ENCODE data around the gene NOC4L.

The NOC4L gene

DNA sequence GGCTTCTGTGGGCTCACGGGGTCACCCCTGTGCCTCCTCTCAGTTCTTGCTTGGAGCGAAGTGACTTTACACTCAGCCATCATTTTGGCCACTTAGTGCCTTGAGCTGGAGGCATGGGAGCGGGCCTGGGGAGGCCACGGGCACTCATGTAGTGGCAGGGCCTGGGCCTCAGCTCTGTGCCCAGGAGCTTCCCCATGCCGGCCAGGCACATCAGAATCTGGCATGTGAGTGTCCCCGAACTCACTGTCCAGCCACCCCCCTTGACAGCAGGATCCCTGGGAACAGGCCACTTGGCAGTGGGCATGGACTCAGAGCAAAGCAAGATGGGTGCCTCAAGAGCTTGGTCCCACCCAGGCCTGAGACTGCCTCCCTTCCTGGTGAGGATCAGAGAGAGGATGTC lies 29.6 kb upstream of the NOC4L start:
- Mint-ChIP-seq H3K9me3 (no peaks in the 10 kb centered on the region), H3K27me3 (no peaks in the 10 kb centered on the region), H3K36me3 (ENCODE audit: low read depth) (peaks cover 45% of the 10 kb centered on the region)

DNA sequence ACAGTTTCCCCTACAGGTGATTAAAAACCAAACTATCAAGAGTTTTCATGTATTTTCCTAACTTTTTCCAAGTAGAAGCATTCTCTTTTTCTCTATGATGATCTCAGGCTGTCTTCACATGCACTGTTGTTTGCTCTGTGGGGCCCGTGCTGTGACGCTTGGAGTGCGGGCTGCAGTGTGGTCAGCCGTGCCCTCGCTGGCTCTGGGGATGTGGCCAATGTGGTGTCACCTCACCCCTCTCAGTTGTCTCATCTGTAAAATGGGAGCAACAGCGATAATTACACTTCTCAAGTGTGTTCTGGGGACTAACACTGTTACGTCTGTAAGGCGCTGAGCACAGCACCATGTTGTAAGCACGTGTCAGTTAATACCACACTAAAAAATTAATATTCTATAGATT lies 28.8 kb upstream of the NOC4L start:
- H3K36me3 Mint-ChIP-seq (ENCODE audit: low read depth): peaks cover 42% of the 10 kb centered on the region
- H3K4me1 Mint-ChIP-seq (ENCODE audit: low read depth): peaks cover 4% of the 10 kb centered on the region
- no peak overlapping the region for H3K4me3 Mint-ChIP-seq
- H3K9me3 Mint-ChIP-seq: no peaks in the 10 kb centered on the region
- no peak overlapping the region for H3K27ac Mint-ChIP-seq
- H3K27me3 Mint-ChIP-seq: no peaks in the 10 kb centered on the region

More for the DNA sequence above, 29.6 kb upstream of the NOC4L start:
- Mint-ChIP-seq H3K27ac (no peak overlapping the region), H3K4me1 (ENCODE audit: low read depth) (peaks cover 4% of the 10 kb centered on the region), H3K4me3 (no peak overlapping the region)

DNA sequence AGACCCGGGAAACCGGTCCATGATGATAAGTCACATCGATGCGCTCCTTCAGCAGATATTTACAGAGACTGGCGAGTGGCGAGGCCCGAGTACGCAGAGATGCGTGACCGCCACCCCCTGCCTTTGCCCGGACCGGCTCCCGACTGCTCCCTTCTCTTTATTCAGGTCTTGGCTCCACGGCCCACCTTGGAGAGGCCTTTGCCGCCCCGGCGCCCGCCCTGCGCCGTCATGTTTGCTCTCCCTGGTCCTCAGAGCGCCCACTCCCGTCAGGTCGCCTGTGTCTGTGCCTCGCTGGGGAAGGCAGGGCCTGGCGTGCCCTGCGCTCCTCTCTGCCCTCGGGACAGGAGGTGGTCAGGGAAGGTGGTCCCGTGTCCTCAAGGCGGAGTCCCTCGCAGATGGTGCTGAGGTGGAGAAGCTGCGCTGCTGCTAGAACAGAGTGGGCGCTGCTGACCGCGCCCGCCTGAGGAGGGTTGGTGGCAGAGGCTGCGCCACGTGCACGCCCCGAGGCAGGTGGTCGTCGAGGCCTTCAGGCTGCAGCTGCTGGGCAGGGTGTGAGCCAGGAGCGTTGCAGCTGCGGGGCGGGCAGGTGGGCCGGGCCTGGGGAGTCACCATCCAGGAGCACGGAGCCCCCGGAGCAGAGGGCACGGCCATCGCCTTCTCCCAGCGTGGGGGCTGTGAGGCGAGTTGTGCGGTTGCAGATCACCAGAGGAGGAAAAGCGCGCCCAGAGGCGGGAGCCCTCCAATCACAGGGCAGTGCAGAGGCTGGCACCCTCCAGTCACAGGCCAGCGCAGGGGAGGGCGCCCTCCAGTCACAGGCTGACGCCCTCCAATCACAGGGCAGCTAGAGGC lies 27.3 kb upstream of the NOC4L start:
- Mint-ChIP-seq H3K4me3 (no peak overlapping the region), H3K27me3 (no peaks in the 10 kb centered on the region), H3K4me1 (ENCODE audit: low read depth) (peaks cover 4% of the 10 kb centered on the region), H3K9me3 (no peaks in the 10 kb centered on the region), H3K36me3 (ENCODE audit: low read depth) (peaks cover 30% of the 10 kb centered on the region), H3K27ac (no peak overlapping the region)

DNA sequence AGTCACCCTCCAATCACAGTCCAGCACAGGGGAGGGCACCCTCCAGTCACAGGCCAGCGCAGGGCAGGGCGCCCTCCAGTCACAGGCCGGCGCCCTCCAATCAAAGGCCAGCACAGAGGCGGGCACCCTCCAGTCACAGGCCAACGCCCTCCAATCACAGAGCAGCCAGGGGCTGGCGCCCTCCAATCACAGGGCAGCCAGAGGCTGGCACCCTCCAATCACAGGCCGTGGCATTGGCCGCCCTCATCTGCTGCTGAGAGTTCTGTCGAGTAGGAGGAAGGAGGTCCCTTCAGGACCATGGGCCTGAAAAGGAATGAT lies 26.7 kb upstream of the NOC4L start:
- Mint-ChIP-seq H3K36me3 (ENCODE audit: low read depth) (peaks cover 30% of the 10 kb centered on the region), H3K27me3 (no peaks in the 10 kb centered on the region)

DNA sequence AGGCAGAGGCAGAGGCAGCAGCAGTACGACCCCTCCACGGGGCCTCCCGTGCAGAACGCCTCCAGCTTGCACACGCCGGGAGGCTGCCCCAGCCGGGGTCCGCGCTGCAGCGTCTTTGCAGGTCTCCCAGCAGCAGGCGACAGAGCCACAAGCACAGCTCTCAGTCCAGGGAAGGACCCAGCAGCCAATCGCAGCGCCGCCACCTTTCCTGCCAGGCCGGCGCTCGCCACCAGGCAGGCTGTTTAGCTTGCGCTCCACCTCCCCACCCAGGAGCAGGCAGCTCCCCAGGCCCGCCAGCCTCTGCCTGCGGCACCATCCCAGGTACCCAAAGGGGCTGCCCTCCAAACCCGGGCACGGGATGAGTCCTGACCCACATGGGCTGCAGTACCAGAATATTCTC lies 25.4 kb upstream of the NOC4L start:
- H3K27me3 Mint-ChIP-seq: no peaks in the 10 kb centered on the region
- H3K27ac Mint-ChIP-seq: no peak overlapping the region
- no peaks in the 10 kb centered on the region for H3K9me3 Mint-ChIP-seq
- no peak overlapping the region for H3K4me3 Mint-ChIP-seq
- peaks cover 26% of the 10 kb centered on the region for H3K36me3 Mint-ChIP-seq (ENCODE audit: low read depth)
- H3K4me1 Mint-ChIP-seq (ENCODE audit: low read depth): peaks cover 4% of the 10 kb centered on the region

More for the DNA sequence above, 26.7 kb upstream of the NOC4L start:
- Mint-ChIP-seq H3K9me3 (no peaks in the 10 kb centered on the region), H3K4me1 (ENCODE audit: low read depth) (peaks cover 4% of the 10 kb centered on the region), H3K4me3 (no peak overlapping the region), H3K27ac (no peak overlapping the region)

DNA sequence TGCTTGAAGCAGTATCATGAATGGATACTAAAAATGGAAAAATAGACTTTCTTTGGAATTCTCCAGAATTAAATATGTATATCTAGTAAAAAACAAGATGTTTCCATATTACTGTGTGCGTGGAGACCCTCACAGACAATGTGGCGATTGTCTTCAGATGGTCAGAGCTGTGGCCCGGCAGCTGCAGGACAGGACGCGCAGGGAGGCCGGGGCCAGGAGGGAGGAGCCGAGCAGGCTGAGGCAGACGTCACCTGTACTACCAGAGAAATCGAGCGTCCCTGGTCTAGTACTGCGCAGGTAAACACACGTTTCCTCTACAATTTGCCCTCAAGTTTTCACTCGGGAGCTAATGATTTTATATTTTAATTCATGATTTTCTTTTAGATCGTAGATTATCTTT lies 23.0 kb upstream of the NOC4L start:
- Mint-ChIP-seq H3K4me3 (no peak overlapping the region), H3K36me3 (ENCODE audit: low read depth) (peaks cover 36% of the 10 kb centered on the region), H3K4me1 (ENCODE audit: low read depth) (peaks cover 4% of the 10 kb centered on the region), H3K9me3 (no peaks in the 10 kb centered on the region), H3K27me3 (no peaks in the 10 kb centered on the region), H3K27ac (no peak overlapping the region)

DNA sequence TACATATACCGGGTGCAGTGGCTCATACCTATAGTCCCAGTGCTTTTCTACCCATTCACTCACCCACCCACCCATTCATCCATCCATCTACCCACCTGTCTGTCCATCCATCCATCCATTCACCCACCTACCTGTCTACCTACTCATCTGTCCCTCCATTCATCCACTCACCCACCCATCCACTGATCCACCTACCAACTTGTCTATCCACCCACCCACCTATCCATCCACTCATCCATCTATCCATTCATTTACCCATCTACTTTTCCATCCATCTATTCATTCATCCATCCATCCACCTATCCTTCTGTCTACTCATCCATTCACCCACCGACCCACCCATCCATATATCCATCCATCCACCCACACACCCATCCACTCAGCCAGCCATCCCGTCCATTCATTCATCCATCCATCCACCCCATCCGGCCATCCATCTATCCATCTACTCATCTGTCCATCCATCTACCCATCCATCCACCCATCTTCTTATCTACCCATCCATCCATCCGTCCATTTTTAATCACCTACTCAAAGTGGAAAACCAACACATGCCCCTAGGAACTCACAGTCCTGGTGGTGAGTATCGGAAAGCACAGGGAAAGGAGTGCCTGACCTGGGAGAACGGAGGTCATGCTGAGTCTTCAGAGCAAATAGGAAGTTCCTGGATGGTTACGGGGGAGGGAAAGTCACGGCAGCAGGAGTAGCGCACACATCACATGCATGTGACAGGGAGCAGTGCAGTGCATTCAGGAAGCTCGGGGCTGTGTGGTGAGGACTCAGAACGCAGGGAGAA lies 20.1 kb upstream of the NOC4L start:
- Mint-ChIP-seq H3K4me1 (ENCODE audit: low read depth) (peaks cover 4% of the 10 kb centered on the region), H3K9me3 (peaks cover 3% of the 10 kb centered on the region), H3K27me3 (no peaks in the 10 kb centered on the region), H3K4me3 (no peak overlapping the region), H3K36me3 (ENCODE audit: low read depth) (peaks cover 58% of the 10 kb centered on the region), H3K27ac (no peak overlapping the region)

DNA sequence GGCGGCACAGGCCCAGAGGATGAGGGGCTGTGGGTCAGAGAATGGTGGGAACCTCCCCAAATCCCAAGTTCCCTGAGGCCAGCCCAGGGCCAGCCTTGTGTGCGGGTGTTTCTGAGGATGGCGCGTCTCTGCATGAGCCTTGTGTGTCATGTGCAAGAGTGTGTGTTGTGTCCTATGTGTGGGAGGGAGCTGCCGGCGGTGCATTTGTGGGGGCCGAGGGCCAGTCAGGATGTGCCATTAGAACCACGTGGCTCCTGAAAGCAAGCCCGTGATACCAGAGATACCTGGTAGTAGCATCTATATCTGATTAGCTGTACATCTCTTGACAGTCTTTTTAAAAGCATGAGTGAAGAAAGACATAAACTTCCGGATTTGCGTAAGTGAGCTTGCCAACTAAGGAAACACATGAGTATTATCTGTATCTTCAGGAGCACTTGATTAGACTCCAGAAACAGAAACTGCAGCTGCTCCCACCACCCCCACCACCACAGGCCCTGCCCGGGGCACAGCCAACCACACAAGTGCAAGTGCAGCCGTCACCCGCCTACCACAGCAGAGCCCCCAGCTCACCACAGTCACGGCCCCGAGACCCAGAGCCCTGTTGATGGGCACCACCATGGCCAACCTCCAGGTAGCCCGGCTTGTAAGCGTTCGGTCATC lies 19.4 kb upstream of the NOC4L start:
- Mint-ChIP-seq H3K36me3 (ENCODE audit: low read depth) (peaks cover 65% of the 10 kb centered on the region), H3K4me1 (ENCODE audit: low read depth) (peaks cover 4% of the 10 kb centered on the region), H3K27me3 (no peaks in the 10 kb centered on the region), H3K27ac (no peak overlapping the region), H3K4me3 (no peak overlapping the region), H3K9me3 (peaks cover 3% of the 10 kb centered on the region)

DNA sequence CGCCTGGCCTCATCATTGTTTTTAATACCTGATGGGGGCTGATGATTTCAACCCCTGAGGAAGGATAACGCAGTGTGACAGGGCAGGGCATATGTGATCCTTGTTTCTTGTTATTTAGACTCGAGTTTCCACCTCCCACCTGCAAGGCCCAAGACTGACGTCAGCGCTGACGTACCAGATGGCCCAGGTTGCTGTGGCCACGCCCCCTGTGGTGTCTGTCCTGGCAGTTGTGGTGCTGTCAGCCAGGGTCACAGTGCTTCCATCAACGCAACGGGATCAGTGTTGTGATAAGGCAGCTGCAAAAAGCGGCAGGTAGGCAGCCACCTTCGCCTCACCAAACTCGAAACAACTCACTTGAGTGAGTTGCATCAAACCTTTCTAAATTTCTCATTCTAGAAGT lies 18.5 kb upstream of the NOC4L start:
- Mint-ChIP-seq H3K4me3 (no peak overlapping the region), H3K27ac (no peak overlapping the region), H3K27me3 (no peaks in the 10 kb centered on the region), H3K9me3 (peaks cover 3% of the 10 kb centered on the region), H3K36me3 (ENCODE audit: low read depth) (peaks cover 64% of the 10 kb centered on the region), H3K4me1 (ENCODE audit: low read depth) (peaks cover 4% of the 10 kb centered on the region)

DNA sequence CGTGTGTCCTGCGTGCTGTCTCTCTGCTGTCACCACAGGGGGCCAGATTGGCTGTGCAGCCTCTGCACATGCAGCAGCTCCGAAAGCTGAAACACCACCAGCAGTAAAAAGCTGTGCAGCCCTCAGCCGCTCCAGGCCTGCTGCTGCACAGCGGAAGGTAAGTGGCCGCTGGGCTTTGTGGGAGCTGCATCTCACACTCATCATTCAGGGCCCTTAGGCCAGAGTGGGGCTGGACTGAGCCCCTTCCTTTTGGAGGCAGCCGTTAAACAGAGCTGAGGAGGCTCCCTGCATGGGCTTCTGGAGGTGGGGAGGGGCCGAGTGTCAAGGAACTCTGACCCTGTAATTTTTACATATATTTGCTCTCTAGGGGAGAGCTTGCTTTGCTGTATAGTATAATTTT lies 17.2 kb upstream of the NOC4L start:
- H3K36me3 Mint-ChIP-seq (ENCODE audit: low read depth): peaks cover 70% of the 10 kb centered on the region
- H3K9me3 Mint-ChIP-seq: peaks cover 3% of the 10 kb centered on the region
- no peaks in the 10 kb centered on the region for H3K27me3 Mint-ChIP-seq
- H3K4me3 Mint-ChIP-seq: no peak overlapping the region
- no peak overlapping the region for H3K27ac Mint-ChIP-seq
- peaks cover 4% of the 10 kb centered on the region for H3K4me1 Mint-ChIP-seq (ENCODE audit: low read depth)

DNA sequence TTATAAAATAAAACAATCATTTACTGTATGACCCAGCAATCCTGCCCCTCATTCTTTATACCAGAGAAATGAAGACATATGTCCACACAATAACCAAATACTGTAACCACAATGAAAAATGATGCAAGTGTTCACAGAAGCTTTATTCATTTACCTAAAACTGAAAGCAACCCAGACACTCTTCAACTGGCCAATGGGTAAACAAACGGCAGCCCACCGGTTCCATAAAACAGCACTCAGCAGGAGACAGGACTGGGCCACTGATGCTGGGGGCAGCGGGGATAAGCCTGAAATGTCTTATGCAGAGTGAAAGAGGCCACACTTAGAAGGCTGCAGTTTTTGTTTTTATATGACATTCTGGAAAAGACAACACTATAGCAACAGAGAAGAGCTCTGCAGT lies 15.2 kb upstream of the NOC4L start:
- Mint-ChIP-seq H3K4me1 (ENCODE audit: low read depth) (peaks cover 4% of the 10 kb centered on the region), H3K4me3 (no peak overlapping the region), H3K9me3 (peaks cover 3% of the 10 kb centered on the region), H3K27ac (no peak overlapping the region), H3K36me3 (ENCODE audit: low read depth) (peaks cover 63% of the 10 kb centered on the region), H3K27me3 (no peaks in the 10 kb centered on the region)

DNA sequence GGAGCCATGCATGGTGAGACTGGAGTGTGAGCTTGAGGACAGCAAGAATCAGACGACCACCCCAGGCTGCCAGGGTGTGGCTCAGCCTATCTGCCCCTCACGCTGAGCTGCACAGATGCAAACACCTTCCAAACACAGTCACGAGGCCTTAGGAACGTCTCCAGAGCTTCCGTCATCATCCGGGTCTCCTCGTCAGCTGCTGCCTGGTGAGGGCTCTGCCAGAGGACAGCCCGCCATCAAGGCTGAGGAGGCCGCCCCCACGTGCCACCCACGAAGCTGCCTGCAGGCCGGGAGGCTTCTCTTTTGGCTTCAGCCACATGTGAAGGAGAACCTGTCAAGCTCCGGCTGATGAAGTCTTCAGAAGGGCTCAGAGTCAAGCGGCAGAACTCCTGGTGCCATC lies 13.6 kb upstream of the NOC4L start:
- Mint-ChIP-seq H3K36me3 (ENCODE audit: low read depth) (peaks cover 49% of the 10 kb centered on the region), H3K4me1 (ENCODE audit: low read depth) (no peaks in the 10 kb centered on the region), H3K4me3 (no peak overlapping the region), H3K27me3 (no peaks in the 10 kb centered on the region), H3K9me3 (peaks cover 3% of the 10 kb centered on the region), H3K27ac (no peak overlapping the region)

DNA sequence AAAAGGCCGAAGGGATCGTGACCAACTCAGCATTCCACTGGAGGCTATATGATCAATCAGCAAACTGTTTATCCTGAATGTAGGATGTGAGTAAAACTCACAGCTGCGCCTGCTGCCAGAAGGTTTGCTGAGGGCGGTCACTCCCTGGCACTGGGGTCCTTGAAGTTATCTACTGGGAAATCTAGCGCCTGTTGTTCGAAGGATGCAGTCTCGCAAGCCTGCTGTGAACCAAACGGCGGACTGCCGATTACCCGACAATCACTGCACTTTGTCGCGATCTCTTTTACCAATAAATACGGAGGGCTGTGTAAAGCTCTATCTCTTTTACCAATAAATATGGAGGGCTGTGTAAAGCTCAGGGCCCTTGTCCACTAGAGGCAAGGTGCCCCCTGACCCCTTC lies 13.0 kb upstream of the NOC4L start:
- H3K36me3 Mint-ChIP-seq (ENCODE audit: low read depth): peaks cover 44% of the 10 kb centered on the region
- H3K9me3 Mint-ChIP-seq: peaks cover 3% of the 10 kb centered on the region
- H3K4me1 Mint-ChIP-seq (ENCODE audit: low read depth): no peaks in the 10 kb centered on the region
- no peaks in the 10 kb centered on the region for H3K27me3 Mint-ChIP-seq
- no peak overlapping the region for H3K27ac Mint-ChIP-seq
- H3K4me3 Mint-ChIP-seq: no peak overlapping the region

DNA sequence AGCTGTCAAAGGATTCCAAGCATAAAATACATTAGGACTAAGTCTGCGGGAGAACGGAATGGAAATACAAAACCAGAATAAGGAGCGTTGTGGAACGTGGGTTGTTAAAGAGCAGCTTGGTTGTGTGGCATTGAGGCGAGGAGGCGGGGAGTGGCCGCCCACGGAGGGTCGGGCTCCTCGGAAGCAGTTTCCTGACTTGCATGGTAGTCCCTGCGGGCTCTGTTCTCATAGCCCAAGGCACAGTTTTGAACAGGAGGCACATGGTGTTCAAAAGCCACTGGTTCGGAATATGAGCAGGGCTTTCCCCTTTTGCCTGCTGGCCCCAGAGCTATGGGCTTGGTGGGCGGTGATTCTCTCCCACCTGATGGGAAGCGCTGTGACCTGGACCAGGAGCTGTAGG lies 12.3 kb upstream of the NOC4L start:
- Mint-ChIP-seq H3K36me3 (ENCODE audit: low read depth) (peaks cover 36% of the 10 kb centered on the region), H3K27ac (no peak overlapping the region), H3K4me1 (ENCODE audit: low read depth) (no peaks in the 10 kb centered on the region), H3K27me3 (no peaks in the 10 kb centered on the region), H3K4me3 (no peak overlapping the region), H3K9me3 (peaks cover 3% of the 10 kb centered on the region)
